ENCODE data around the gene CAMK1D. TPM values are rescaled to one million over a fixed set of nuclear protein-coding genes. Genes with fewer than 3 reads are reported as not detected.
A peak's percentile ranks its signal among the peaks of the same experiment; 100 is the strongest.

CAMK1D gene
- total and polyA plus RNA-seq, 11 donors = 1.4 to 16.0 (median 2.5) TPM

- ATAC-seq (no peak), DNase-seq (peak in 1 of 5 donors; percentile 37)
- Histone ChIP-seq H3K27ac (no peak overlapping the region), H3K9me3 (no peaks in the 10 kb centered on the region), H3K4me1 (peaks cover 0 to 5% (median 0%) of the 10 kb centered on the region in 12 donors), H3K36me3 (no peaks in the 10 kb centered on the region), H3K27me3 (peaks cover 0 to 8% (median 0%) of the 10 kb centered on the region in 9 donors), H3K4me3 (no peak overlapping the region)
- intact Hi-C loops (cut with DNase I) = loop anchor here in 6 of 10 donors (5.0 to 10.0 kb wide), 3 partner anchors 120 to 290 kb away; no protein-coding TSS in a partner anchor
- whole genome bisulfite sequencing, 4 donors = 41 to 50% (median 43%) methylated on average over 8 of the region's 8 CpGs
- TF ChIP-seq POLR2A (IDR thresholded peaks at IDR 0.05) (no peak), CTCF (IDR thresholded peaks at IDR 0.05) (peak; percentile 49 to 73 (median 67))
Measured at GRCh38 chr10:12782537-12782936, 433.2 kb downstream of the CAMK1D start.

GRCh38 chr10:12783293-12783692, 433.9 kb downstream of the CAMK1D start:
- Histone ChIP-seq H3K27me3 (peaks cover 0 to 8% (median 0%) of the 10 kb centered on the region in 9 donors), H3K4me1 (peaks cover 0 to 5% (median 0%) of the 10 kb centered on the region in 12 donors), H3K4me3 (no peak overlapping the region), H3K36me3 (no peaks in the 10 kb centered on the region), H3K9me3 (no peaks in the 10 kb centered on the region), H3K27ac (no peak overlapping the region)
- no peak for ATAC-seq
- TF ChIP-seq POLR2A (IDR thresholded peaks at IDR 0.05) (no peak), CTCF (IDR thresholded peaks at IDR 0.05) (no peak)
- WGBS, 4 donors = 67 to 80% (median 74%) methylated on average over 10 of the region's 10 CpGs
- intact Hi-C loops (cut with DNase I) = loop anchor here in 6 of 10 donors (5.0 to 10.0 kb wide), 3 partner anchors 119 to 289 kb away; no protein-coding TSS in a partner anchor
- no peak for DNase-seq

- TF ChIP-seq POLR2A (IDR thresholded peaks at IDR 0.05) (no peak), CTCF (IDR thresholded peaks at IDR 0.05) (no peak)
- DNase-seq = no peak
- 87 to 91% (median 89%) methylated on average over 6 of the region's 6 CpGs for WGBS, 4 donors
- H3K27me3 ChIP-seq = no peaks in the 10 kb centered on the region
- intact Hi-C loops (cut with DNase I) = loop anchor here in 6 of 10 donors (5.0 to 10.0 kb wide), 3 partner anchors 118 to 288 kb away; no protein-coding TSS in a partner anchor
- H3K27ac ChIP-seq = no peak overlapping the region
- H3K36me3 ChIP-seq = no peaks in the 10 kb centered on the region
- no peak overlapping the region for H3K4me3 ChIP-seq
- peaks cover 0 to 5% (median 0%) of the 10 kb centered on the region in 12 donors for H3K4me1 ChIP-seq
- no peaks in the 10 kb centered on the region for H3K9me3 ChIP-seq
- ATAC-seq = no peak
Measured at GRCh38 chr10:12784646-12785045, 435.3 kb downstream of the CAMK1D start.

GRCh38 chr10:12785415-12785831, 436.1 kb downstream of the CAMK1D start:
- H3K9me3 ChIP-seq = no peaks in the 10 kb centered on the region
- no peak overlapping the region for H3K27ac ChIP-seq
- intact Hi-C loops (cut with DNase I) = loop anchor here in 3 of 10 donors (10.0 kb wide), 1 partner anchor 119 kb away; no protein-coding TSS in a partner anchor
- no peaks in the 10 kb centered on the region for H3K36me3 ChIP-seq
- peaks cover 0 to 5% (median 0%) of the 10 kb centered on the region in 12 donors for H3K4me1 ChIP-seq
- WGBS, 4 donors = 77 to 86% (median 82%) methylated on average over 10 to 12 of the region's 12 CpGs
- TF ChIP-seq CTCF (IDR thresholded peaks at IDR 0.05) (no peak), POLR2A (IDR thresholded peaks at IDR 0.05) (no peak)
- no peak overlapping the region for H3K4me3 ChIP-seq
- no peak for DNase-seq
- H3K27me3 ChIP-seq = no peaks in the 10 kb centered on the region
- no peak for ATAC-seq

Measured in heart left ventricle (tissue), 16 donors.